K562 (cell line): ENCODE data around the gene NLRP6. TPM values are rescaled to one million over a fixed set of nuclear protein-coding genes. Genes with fewer than 3 reads are reported as not detected.

Experiments
- CBX3 ChIP-seq, 2 experiments: IDR thresholded peaks; 1 replicate in 1 of 2; 2 replicates in 1 of 2; pipeline ENCODE4 v1.6.1; 2012; ENCODE audit warnings: inconsistent platforms in 2 of 2, low read length in 2 of 2, borderline replicate concordance in 1 of 2, control low read depth in 1 of 2
- CHD1 ChIP-seq: fragments of 200-600 bp; sonication (generic); IDR thresholded peaks from one replicate; pipeline ENCODE4 v1.6.1; 2012; ENCODE audit warnings: mild to moderate bottlenecking, moderate library complexity, low read length, inconsistent platforms
- CREBBP ChIP-seq: IDR thresholded peaks from one replicate; pipeline ENCODE4 v1.6.1; 2012; ENCODE audit warnings: low read depth, mild to moderate bottlenecking, control low read depth, inconsistent platforms, low read length
- ETV1 ChIP-seq: fragments of 450-650 bp; conservative IDR thresholded peaks from 2 replicates; pipeline ENCODE4 v1.6.1; 2016; ENCODE audit warnings: missing genetic modification characterization, control low read depth, low read depth, missing compliant biosample characterization
- ETV6 ChIP-seq, 3 experiments: fragments of 150-350 bp in 1 of 3; sonication (generic) in 1 of 3; formaldehyde crosslinking in 1 of 3; IDR thresholded peaks; 2 replicates each; pipeline versions ENCODE4 v1.6.1 to v1.8.0; 2014 to 2022; ENCODE audit warnings: borderline replicate concordance in 2 of 3, low read depth in 2 of 3, antibody characterized with exemption in 1 of 3, low read length in 1 of 3, mild to moderate bottlenecking in 1 of 3, missing genetic modification reagents in 1 of 3
- HMG20A ChIP-seq: fragments of 450-650 bp; formaldehyde crosslinking; conservative IDR thresholded peaks from 2 replicates; pipeline ENCODE4 v1.4.0; 2020; ENCODE audit warnings: mild to moderate bottlenecking, mixed read lengths
- NFXL1 ChIP-seq: fragments of 450-650 bp; formaldehyde crosslinking; IDR thresholded peaks from 2 replicates; pipeline ENCODE4 v1.4.0; 2021; ENCODE audit warnings: mild to moderate bottlenecking
- POLR2AphosphoS2 ChIP-seq: IDR thresholded peaks from 2 replicates; pipeline ENCODE4 v1.6.1; 2012; ENCODE audit warnings: low read length, improper control_type of control experiment
- POLR3A ChIP-seq: IDR thresholded peaks from 2 replicates; pipeline ENCODE4 v1.6.1; 2011; ENCODE audit warnings: borderline replicate concordance, mild to moderate bottlenecking, moderate library complexity; ENCODE audit not compliant: insufficient read length, insufficient read depth; ENCODE audit errors: extremely low read depth
- SRF ChIP-seq, 2 experiments: fragments of 250-450, 450-650 bp in 1 of 2; sonication (Bioruptor Pico) in 1 of 2; sonication (generic) in 1 of 2; formaldehyde crosslinking; IDR thresholded peaks; 2 replicates each; pipeline versions ENCODE4 v1.5.0 to v1.5.1; 2020 to 2022; ENCODE audit warnings: mild to moderate bottlenecking in 1 of 2, missing genetic modification reagents in 1 of 2
- ZBTB7A ChIP-seq: IDR thresholded peaks from 2 replicates; pipeline ENCODE4 v1.6.1; 2011; ENCODE audit warnings: low read depth, mild to moderate bottlenecking, low read length, moderate library complexity, borderline replicate concordance; ENCODE audit not compliant: control insufficient read depth
- ZNF124 ChIP-seq: sonication (generic); formaldehyde crosslinking; IDR thresholded peaks from 2 replicates; pipeline ENCODE4 v1.8.1; 2022; ENCODE audit warnings: missing genetic modification reagents
- ZNF239 ChIP-seq: fragments of 250-450 bp; sonication (Bioruptor Pico); IDR thresholded peaks from 2 replicates; pipeline ENCODE4 v1.4.0; 2020; ENCODE audit warnings: mild to moderate bottlenecking
- ZNF274 ChIP-seq: IDR thresholded peaks from 2 replicates; pipeline ENCODE4 v1.6.1; 2011; ENCODE audit warnings: low read depth, mild to moderate bottlenecking, low read length, moderate library complexity, borderline replicate concordance
- ZNF316 ChIP-seq: fragments of 450-650 bp; IDR thresholded peaks from 2 replicates; pipeline ENCODE4 v1.6.1; 2016
- ZNF77 ChIP-seq: fragments of 250-450 bp; sonication (Bioruptor Pico); IDR thresholded peaks from 2 replicates; pipeline ENCODE4 v1.5.0; 2020
- ZNF778 ChIP-seq: fragments of 450-650 bp; formaldehyde crosslinking; IDR thresholded peaks from 2 replicates; pipeline ENCODE4 v1.4.0; 2020; ENCODE audit warnings: mild to moderate bottlenecking, moderate library complexity
- polyA plus RNA-seq, 8 experiments: library from polyadenylated mRNA; depleted of rRNA in 4 of 8; stranded (reverse) in 5 of 8; unstranded in 3 of 8; fragments of >200 nt; fragmentation: Nextera tagmentation in 2 of 8; fragmentation: Illumina TruSeq in 1 of 8; extraction: Ambion mirVana in 2 of 8; extraction: Trizol in 1 of 8; gene quantifications; 2 replicates each; pipeline versions ENCODE4 v1.2.1 to v1.2.3, GENCODE V29; 2011 to 2014; ENCODE audit warnings: inconsistent platforms in 1 of 8, missing spikeins in 1 of 8
- total RNA-seq, 7 experiments: library from RNA; depleted of rRNA in 6 of 7; stranded (reverse); fragments of >200 nt in 6 of 7; fragmentation: Illumina TruSeq in 2 of 7; extraction: Trizol in 2 of 7; gene quantifications; 2 replicates each; pipeline versions ENCODE4 v1.2.1 to v1.2.3, GENCODE V29; 2011 to 2021; ENCODE audit warnings: low replicate concordance in 1 of 7
- TF ChIP-seq, protein P1 (sequence below): fragments of 200-800 bp; sonication (Bioruptor generic); IDR thresholded peaks from 2 replicates; pipeline ENCODE4 v1.6.1; 2017; ENCODE audit warnings: missing genetic modification characterization, missing compliant biosample characterization
- TF ChIP-seq, protein P2 (sequence below): fragments of 200-800 bp; sonication (Bioruptor generic); IDR thresholded peaks from 2 replicates; pipeline ENCODE4 v1.6.1; 2017; ENCODE audit warnings: missing genetic modification characterization, missing compliant biosample characterization

NLRP6 gene
- total and polyA plus RNA-seq, 9 of the 15 experiments (the other 6 are each of a cell fraction or from before 2014, with no cell fraction given) = 0.03 to 0.18 (median 0.15) TPM; not detected in 5

DNA sequence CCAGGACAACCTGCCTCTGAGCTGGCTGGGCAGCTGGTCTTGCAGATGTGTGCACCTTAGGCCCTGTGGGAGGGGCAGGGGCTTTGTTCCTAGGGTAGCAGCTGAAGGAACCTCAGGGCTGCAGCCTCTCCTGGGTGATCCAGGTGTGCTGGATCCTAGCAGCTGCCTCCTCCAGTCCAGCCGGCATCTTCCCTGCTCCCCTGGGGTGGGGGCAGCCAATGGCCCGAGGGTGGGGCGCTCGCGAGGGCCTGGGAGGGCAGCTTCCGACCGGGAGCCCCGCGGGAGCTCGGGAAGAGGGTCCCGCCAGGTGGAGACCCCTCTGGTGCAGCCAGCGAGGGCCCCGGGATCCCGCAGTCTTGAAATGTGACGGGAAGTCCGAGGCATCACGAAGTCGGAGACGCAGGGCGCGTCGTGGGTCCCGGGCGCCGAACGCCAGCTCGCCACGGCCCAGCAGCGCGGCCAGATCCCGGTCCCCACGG lies 37.3 kb downstream of the NLRP6 start (continued):
- TF ChIP-seq ZNF778 = no peak
- TF ChIP-seq, protein P1, sequence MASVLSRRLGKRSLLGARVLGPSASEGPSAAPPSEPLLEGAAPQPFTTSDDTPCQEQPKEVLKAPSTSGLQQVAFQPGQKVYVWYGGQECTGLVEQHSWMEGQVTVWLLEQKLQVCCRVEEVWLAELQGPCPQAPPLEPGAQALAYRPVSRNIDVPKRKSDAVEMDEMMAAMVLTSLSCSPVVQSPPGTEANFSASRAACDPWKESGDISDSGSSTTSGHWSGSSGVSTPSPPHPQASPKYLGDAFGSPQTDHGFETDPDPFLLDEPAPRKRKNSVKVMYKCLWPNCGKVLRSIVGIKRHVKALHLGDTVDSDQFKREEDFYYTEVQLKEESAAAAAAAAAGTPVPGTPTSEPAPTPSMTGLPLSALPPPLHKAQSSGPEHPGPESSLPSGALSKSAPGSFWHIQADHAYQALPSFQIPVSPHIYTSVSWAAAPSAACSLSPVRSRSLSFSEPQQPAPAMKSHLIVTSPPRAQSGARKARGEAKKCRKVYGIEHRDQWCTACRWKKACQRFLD (CRISPR knock-in tag) = peak; percentile 10; the same call in 1 of the 2 replicates
- TF ChIP-seq ZNF77 (CRISPR knock-in tag) = no peak
- TF ChIP-seq POLR2AphosphoS2 = peak; percentile 23; the same call in 1 of the 2 replicates
- peak; percentile 57; the same call in 1 of the 2 replicates for TF ChIP-seq ZBTB7A
- no peak for TF ChIP-seq ETV6 (IDR thresholded peaks at IDR 0.05; ENCODE audit: borderline replicate concordance in 1 of 2, low read depth in 2 of 2, low read length in 1 of 2)
- TF ChIP-seq ETV6 (CRISPR knock-in tag; IDR thresholded peaks at IDR 0.05; ENCODE audit: borderline replicate concordance) = 0 out of 2 replicates have a peak, but pooled peaks have one; percentile 41
- no peak for TF ChIP-seq CHD1
- TF ChIP-seq SRF (CRISPR knock-in tag; IDR thresholded peaks at IDR 0.05) = no peak
- no peak for TF ChIP-seq CREBBP
- no peak for TF ChIP-seq HMG20A (CRISPR knock-in tag)
- no peak for TF ChIP-seq POLR3A
- no peak for TF ChIP-seq ETV1
- TF ChIP-seq CBX3 (IDR thresholded peaks at IDR 0.05; ENCODE audit: borderline replicate concordance in 1 of 2, low read length in 2 of 2) = no peak
- TF ChIP-seq ZNF239 = no peak
- no peak for TF ChIP-seq ZNF274
- TF ChIP-seq ZNF316 = no peak
- TF ChIP-seq, protein P2, sequence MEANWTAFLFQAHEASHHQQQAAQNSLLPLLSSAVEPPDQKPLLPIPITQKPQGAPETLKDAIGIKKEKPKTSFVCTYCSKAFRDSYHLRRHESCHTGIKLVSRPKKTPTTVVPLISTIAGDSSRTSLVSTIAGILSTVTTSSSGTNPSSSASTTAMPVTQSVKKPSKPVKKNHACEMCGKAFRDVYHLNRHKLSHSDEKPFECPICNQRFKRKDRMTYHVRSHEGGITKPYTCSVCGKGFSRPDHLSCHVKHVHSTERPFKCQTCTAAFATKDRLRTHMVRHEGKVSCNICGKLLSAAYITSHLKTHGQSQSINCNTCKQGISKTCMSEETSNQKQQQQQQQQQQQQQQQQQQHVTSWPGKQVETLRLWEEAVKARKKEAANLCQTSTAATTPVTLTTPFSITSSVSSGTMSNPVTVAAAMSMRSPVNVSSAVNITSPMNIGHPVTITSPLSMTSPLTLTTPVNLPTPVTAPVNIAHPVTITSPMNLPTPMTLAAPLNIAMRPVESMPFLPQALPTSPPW (CRISPR knock-in tag) = no peak
- TF ChIP-seq ZNF124 (CRISPR knock-in tag) = no peak
- no peak for TF ChIP-seq NFXL1 (CRISPR knock-in tag)
